GM12872 (cell line): Measurements from ENCODE around the gene RELT.
A peak's percentile ranks its signal among the peaks of the same experiment; 100 is the strongest.

Experiments used
- TF ChIP-seq, protein P1 (sequence below): IDR thresholded peaks from 3 replicates; pipeline ENCODE4 v1.5.1; 2011; ENCODE audit warnings: low read depth, mild to moderate bottlenecking, low read length, moderate library complexity; ENCODE audit not compliant: insufficient read depth

Gene RELT

DNA sequence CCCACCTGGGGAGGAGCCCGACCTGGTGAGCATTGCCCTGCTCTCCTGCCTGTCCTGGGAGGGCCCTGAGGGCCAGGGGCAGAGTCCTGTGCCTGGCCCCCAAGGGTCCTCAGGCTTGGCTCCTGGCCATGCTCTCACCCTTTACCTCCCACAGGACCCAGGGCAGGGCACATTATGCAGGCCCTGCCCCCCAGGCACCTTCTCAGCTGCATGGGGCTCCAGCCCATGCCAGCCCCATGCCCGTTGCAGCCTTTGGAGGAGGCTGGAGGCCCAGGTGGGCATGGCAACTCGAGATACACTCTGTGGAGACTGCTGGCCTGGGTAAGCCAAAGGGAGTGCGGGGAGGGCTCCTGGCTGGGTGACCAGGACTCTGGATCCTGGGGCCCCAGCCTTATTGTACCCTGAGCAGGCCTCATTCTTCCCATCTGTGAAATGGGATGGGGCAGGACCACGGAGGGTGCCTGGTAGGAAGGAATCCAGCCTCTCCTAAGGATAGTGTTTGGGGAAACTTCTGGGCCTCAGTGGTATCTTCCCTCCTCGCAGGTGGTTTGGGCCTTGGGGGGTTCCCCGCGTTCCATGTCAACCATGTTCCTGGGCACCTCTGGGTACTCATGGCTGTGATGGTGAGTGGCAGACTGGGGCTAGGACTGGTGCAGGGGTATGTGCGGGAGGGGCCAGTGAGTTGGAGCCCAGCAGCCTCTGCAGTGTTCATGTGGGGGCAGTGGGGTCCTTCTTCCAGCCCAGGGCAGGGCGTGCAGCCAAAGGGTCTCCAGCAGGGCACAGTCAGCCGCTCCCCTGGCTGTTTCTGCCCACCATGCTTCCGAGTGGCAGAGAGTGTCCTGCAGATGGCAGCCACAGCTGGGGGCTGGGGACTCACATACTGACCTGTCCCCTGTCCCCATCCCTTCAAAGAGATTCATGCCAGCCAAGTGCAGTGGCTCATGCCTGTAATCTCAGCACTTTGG lies 14.7 kb downstream of the RELT start:
- TF ChIP-seq, protein P1, sequence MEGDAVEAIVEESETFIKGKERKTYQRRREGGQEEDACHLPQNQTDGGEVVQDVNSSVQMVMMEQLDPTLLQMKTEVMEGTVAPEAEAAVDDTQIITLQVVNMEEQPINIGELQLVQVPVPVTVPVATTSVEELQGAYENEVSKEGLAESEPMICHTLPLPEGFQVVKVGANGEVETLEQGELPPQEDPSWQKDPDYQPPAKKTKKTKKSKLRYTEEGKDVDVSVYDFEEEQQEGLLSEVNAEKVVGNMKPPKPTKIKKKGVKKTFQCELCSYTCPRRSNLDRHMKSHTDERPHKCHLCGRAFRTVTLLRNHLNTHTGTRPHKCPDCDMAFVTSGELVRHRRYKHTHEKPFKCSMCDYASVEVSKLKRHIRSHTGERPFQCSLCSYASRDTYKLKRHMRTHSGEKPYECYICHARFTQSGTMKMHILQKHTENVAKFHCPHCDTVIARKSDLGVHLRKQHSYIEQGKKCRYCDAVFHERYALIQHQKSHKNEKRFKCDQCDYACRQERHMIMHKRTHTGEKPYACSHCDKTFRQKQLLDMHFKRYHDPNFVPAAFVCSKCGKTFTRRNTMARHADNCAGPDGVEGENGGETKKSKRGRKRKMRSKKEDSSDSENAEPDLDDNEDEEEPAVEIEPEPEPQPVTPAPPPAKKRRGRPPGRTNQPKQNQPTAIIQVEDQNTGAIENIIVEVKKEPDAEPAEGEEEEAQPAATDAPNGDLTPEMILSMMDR = no peak

DNA sequence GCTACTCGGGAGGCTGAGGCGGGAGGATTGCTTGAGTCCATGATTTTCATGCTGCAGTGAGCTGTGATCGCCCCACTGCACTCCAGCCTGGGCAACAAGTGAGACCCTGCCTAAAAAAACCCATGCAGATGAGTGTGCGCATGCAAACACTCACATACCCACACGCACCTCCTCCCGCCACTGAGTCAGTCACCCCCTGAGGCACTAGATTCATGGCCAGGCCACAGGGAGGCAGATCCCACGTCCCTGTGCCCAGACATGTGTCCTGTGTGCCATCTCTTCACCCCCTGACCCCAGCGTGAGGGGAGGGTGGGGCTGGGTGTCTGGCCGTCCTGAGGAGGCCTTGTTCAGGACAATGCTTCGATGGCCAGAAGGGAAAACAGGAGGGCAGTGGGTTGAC lies 15.5 kb downstream of the RELT start:
- TF ChIP-seq, protein P1 = no peak

DNA sequence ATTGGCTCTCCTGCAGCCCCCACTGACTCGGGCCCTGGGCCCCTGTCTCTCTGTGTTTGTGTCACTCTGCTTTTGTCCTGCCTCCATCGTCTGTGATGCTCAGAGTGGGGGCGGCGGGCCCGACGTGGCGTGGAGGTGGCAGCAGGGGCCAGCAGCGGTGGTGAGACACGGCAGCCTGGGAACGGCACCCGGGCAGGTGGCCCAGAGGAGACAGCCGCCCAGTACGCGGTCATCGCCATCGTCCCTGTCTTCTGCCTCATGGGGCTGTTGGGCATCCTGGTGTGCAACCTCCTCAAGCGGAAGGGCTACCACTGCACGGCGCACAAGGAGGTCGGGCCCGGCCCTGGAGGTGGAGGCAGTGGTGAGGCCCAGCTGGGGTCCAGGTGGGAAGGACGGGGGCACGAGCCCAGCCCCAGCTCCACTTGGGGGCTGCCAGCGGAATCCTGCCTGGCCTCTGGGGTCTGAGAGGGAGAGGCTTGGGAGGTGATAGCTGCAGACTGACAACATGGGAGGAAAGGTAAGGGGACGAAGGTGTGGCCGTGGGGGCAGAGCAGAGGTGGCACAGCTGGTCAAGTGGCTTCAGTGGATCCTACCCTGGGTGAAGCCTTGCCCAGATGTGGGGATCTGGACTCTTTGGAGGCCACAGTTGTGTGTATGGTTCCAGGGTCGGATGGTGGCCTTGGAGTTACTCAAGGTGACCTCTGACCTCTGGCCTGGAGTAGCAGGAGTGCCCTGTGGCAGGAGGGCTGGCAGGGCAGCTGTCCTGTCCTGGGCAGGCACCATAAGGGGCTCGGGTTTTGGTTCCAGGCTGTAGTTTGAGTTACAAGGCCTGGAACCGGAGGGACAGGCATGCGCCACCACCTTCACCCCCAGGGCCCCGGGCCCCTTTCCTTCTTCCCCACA lies 16.2 kb downstream of the RELT start:
- TF ChIP-seq, protein P1 = no peak

DNA sequence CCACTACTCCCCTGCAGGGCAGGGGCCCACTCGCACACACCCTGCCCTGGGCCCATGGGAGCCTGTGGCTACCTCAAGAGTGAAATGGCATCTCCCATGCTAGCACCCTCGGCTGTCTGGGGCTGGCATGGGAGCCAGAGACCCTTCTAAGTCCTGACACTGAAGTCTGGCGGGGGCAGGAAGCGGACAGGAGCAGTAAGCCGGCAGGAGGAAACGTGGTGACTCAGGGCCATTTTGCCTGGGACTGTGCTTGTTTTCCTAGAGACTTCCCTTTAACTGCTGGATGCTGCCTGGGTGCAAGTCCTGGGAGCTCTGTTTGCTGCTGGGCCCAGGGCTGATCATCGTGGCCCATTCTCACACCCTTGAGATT lies 16.8 kb downstream of the RELT start:
- TF ChIP-seq, protein P1 = no peak

DNA sequence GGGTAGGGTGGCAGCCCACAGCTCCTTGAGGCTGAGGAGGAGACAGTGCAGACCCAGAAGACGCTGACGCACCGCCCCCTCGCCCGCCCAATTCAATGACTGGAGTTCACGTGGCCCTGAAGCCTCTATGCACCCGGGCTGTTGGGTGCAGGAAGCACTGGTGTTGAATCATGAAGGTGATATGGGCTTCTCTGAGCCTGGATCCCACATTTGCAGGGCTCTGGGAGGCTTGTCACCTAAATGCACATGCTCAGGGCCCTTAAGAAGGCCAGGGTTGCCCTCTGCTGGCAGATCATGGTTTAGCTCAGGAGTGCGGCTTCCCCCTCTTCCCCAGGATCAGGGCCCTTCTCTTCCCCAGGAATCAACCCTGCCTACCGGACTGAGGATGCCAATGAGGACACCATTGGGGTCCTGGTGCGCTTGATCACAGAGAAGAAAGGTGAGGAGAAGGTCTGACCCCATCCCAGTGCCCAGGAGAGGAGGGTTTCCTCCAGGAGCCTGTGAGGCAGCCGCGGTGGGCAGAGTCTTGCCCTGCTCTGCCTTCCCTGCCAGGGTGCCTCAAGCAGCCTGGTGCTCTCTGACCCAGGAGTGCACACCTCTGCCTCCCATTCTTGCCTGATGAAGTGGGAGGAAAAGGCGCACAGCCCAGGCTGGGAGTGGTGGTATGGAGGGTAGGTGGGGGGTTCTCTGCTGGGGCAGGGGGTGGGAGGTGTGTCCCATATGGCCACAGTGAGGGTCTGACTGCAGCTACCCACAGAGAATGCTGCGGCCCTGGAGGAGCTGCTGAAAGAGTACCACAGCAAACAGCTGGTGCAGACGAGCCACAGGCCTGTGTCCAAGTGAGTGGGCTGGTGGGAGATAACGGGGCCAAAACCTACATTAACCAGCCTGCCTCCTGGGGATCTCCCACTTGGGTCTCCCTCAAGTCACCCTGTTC lies 17.5 kb downstream of the RELT start:
- TF ChIP-seq, protein P1 = peak; percentile 88

DNA sequence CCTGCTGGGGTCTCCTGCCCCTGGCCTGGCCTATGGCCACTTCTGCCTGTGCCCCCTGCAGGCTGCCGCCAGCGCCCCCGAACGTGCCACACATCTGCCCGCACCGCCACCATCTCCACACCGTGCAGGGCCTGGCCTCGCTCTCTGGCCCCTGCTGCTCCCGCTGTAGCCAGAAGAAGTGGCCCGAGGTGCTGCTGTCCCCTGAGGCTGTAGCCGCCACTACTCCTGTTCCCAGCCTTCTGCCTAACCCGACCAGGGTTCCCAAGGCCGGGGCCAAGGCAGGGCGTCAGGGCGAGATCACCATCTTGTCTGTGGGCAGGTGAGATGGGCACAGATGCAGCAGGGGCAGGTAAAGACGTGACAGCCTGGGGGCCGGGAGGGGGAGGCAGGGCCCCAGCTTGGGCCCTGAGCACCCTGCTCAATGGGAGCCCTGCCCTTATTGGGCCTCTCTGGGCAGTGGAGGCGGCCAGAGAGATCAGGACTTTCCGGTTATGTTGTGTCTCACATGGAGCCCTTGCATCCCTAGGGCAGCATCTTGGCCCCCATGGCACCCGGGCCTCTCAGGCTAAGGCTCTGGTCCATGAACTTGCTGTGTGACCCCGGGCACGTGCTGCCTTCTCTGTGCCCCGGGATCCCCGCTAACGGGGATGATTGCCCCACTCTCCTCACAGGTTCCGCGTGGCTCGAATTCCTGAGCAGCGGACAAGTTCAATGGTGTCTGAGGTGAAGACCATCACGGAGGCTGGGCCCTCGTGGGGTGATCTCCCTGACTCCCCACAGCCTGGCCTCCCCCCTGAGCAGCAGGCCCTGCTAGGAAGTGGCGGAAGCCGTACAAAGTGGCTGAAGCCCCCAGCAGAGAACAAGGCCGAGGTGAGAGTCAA lies 18.5 kb downstream of the RELT start:
- TF ChIP-seq, protein P1 = no peak
